ENCODE data around the gene GRAMD4.

GRAMD4 gene

GRCh38 chr22:46675479-46675878 lies 55.3 kb downstream of the GRAMD4 start:
- no peak for DNase-seq

- no peak for DNase-seq
Observed at GRCh38 chr22:46675938-46676337, 55.8 kb downstream of the GRAMD4 start.

- no peak for DNase-seq
Observed at GRCh38 chr22:46676479-46676878, 56.3 kb downstream of the GRAMD4 start.

GRCh38 chr22:46676881-46677280 lies 56.7 kb downstream of the GRAMD4 start:
- no peak for DNase-seq

- DNase-seq = no peak
Observed at GRCh38 chr22:46677323-46678002, 57.3 kb downstream of the GRAMD4 start.

GRCh38 chr22:46678003-46678657 lies 57.9 kb downstream of the GRAMD4 start:
- DNase-seq = no peak

GRCh38 chr22:46678785-46679700 lies 58.9 kb downstream of the GRAMD4 start:
- no peak for DNase-seq

- no peak for DNase-seq
Observed at GRCh38 chr22:46679706-46680269, 59.6 kb downstream of the GRAMD4 start.

GRCh38 chr22:46681010-46681409 lies 60.8 kb downstream of the GRAMD4 start:
- DNase-seq = no peak

GRCh38 chr22:46682011-46682731 lies 62.0 kb downstream of the GRAMD4 start:
- no peak for DNase-seq

- no peak for DNase-seq
Observed at GRCh38 chr22:46684706-46685105, 64.5 kb downstream of the GRAMD4 start.

GRCh38 chr22:46686221-46687047 lies 66.2 kb downstream of the GRAMD4 start:
- DNase-seq = no peak

- no peak for DNase-seq
Observed at GRCh38 chr22:46687048-46687444, 66.9 kb downstream of the GRAMD4 start.

GRCh38 chr22:46687460-46687859 lies 67.3 kb downstream of the GRAMD4 start:
- no peak for DNase-seq

- no peak for DNase-seq
Observed at GRCh38 chr22:46688949-46689348, 68.8 kb downstream of the GRAMD4 start.

- no peak for DNase-seq
Observed at GRCh38 chr22:46690146-46690545, 70.0 kb downstream of the GRAMD4 start.

- DNase-seq = no peak
Observed at GRCh38 chr22:46691571-46691970, 71.4 kb downstream of the GRAMD4 start.

GRCh38 chr22:46693634-46694415 lies 73.6 kb downstream of the GRAMD4 start:
- DNase-seq = no peak

- DNase-seq = no peak
Observed at GRCh38 chr22:46694416-46695170, 74.4 kb downstream of the GRAMD4 start.

Measured in NCI-H526 treated with DMSO at 0.1 percent for 48 hours (cell line).